T-cell (primary cell): Measurements from ENCODE around the gene KRT77. TPM values are rescaled to one million over a fixed set of nuclear protein-coding genes. Genes with fewer than 3 reads are reported as not detected.

Experiments
- ATAC-seq, 4 experiments: fragments of 200-7000 bp in 3 of 4; fragments of 150-1000 bp in 1 of 4; cut with Tn5 transposase; replicated peaks in 1 of 4; 1 replicate in 3 of 4; 2 replicates in 1 of 4; pipeline ENCODE4 v1.10.0; 2021; ENCODE audit warnings: moderate library complexity in 3 of 4, mild to moderate bottlenecking in 2 of 4, moderate number of reproducible peaks in 1 of 4
- CTCF ChIA-PET, 2 donors: fragments of 300-600 bp; sonication (Branson Sonifier 250); formaldehyde crosslinking; loops; one replicate each; lab custom pipeline; 2022; ENCODE audit warnings: antibody characterized with exemption in 2 of 2; lab: Charles Lee
- POLR2A ChIA-PET, 2 donors: fragments of 300-600 bp; sonication (Branson Sonifier 250); formaldehyde crosslinking; loops; one replicate each; lab custom pipeline; 2022; ENCODE audit warnings: antibody characterized with exemption in 2 of 2; lab: Charles Lee
- DNase-seq, 35 experiments: peaks; one replicate each; pipeline versions ENCODE4 v3.0.0 to v3.0.0-alpha.2; 2013 to 2023
- H3K27ac ChIP-seq: one replicate; pipeline ENCODE4 v1.5.1; 2013; ENCODE audit warnings: low read length
- H3K27me3 ChIP-seq, 2 experiments: replicated peaks in 1 of 2; 1 replicate in 1 of 2; 2 replicates in 1 of 2; pipeline versions ENCODE4 v1.6.1 to v1.7.0; 2013; ENCODE audit warnings: low read length in 1 of 2, mixed read lengths in 1 of 2; ENCODE audit not compliant: control insufficient read depth in 2 of 2, insufficient read depth in 2 of 2; ENCODE audit errors: extremely low read depth in 1 of 2
- H3K36me3 ChIP-seq, 2 donors: 1 replicate in 1 of 2; 2 replicates in 1 of 2; pipeline versions ENCODE4 v1.6.1 to v1.7.0; 2013; ENCODE audit warnings: low read length in 1 of 2; ENCODE audit not compliant: control insufficient read depth in 2 of 2, insufficient read depth in 1 of 2; ENCODE audit errors: extremely low read depth in 1 of 2
- H3K4me1 ChIP-seq, 2 experiments: 1 replicate in 1 of 2; 2 replicates in 1 of 2; pipeline versions ENCODE4 v1.6.1 to v1.7.0; 2013; ENCODE audit warnings: low read length in 2 of 2, mixed read lengths in 1 of 2; ENCODE audit not compliant: insufficient read depth in 2 of 2, control insufficient read depth in 1 of 2; ENCODE audit errors: extremely low read depth in 1 of 2
- H3K4me3 ChIP-seq, 2 donors: 1 replicate in 1 of 2; 2 replicates in 1 of 2; pipeline versions ENCODE4 v1.5.1 to v1.7.0; 2013; ENCODE audit warnings: mild to moderate bottlenecking in 2 of 2, low read length in 1 of 2, moderate library complexity in 1 of 2; ENCODE audit not compliant: control insufficient read depth in 1 of 2; ENCODE audit errors: extremely low read depth in 1 of 2
- H3K9me3 ChIP-seq: 2 replicates; pipeline ENCODE4 v1.7.0; 2013
- H3K27ac Mint-ChIP-seq, 2 donors: one replicate each; pipeline ENCODE4 v1.8.0; 2020 to 2021; ENCODE audit warnings: mild to moderate bottlenecking in 2 of 2, mixed read lengths in 2 of 2
- H3K27me3 Mint-ChIP-seq, 2 donors: one replicate each; pipeline ENCODE4 v1.8.0; 2021 to 2022; ENCODE audit warnings: mixed read lengths in 2 of 2
- H3K36me3 Mint-ChIP-seq: one replicate; pipeline ENCODE4 v1.8.0; 2021; ENCODE audit warnings: mixed read lengths
- H3K4me1 Mint-ChIP-seq, 3 donors: one replicate each; pipeline ENCODE4 v1.8.0; 2020 to 2022; ENCODE audit warnings: mixed read lengths in 3 of 3, mild to moderate bottlenecking in 1 of 3
- H3K4me3 Mint-ChIP-seq, 3 donors: one replicate each; pipeline ENCODE4 v1.8.0; 2020 to 2022; ENCODE audit warnings: mild to moderate bottlenecking in 3 of 3, mixed read lengths in 3 of 3, moderate library complexity in 3 of 3
- H3K9me3 Mint-ChIP-seq, 3 donors: one replicate each; pipeline ENCODE4 v1.8.0; 2020 to 2022; ENCODE audit warnings: mixed read lengths in 3 of 3
- WGBS: methylation state at CpG from one replicate; pipeline ENCODE4 v1.1.5; 2013; ENCODE audit warnings: missing lambda C conversion rate; ENCODE audit not compliant: insufficient coverage; 5-methylcytosine and 5-hydroxymethylcytosine counted together
- total RNA-seq, 35 experiments: library from RNA in 6 of 35; stranded (reverse) in 6 of 35; fragments of 120-200 nt in 1 of 35; gene quantifications; one replicate each; pipeline versions ENCODE4 v1.2.1 to v1.2.4 and lab custom pipeline; 2013 to 2026

The KRT77 gene
- total RNA-seq, 5 donors from 2014 or later (not counting 1 experiment from before 2014, with no cell fraction given), result not detected

DNA sequence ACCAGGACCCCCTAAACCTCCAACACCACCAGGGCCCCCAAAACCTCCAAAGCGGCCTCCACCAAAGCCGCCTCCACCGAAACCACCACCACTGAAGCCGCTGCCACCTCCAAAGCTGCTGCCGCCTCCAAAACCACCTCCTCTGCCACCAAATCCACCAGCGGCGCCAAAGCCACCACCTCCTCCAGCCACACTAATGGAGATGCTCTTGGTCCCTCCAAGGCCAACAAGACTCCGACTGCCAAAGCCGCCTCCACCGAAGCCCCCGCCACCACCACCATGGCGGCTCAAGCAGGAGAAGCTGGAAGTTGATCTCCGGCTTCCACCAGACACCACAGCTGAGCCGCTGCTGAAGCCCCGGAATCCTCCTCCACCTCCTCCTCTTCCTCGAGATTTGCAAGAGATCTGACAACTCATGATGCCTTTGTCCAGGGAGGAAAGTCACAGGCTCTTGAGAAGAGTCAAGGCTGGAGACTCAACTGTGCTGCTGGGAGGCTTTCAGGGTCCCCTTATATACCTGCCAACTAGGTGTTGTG lies 51.5 kb downstream of the KRT77 start, which contains the start of gene KRT2:
KRT2 (minus strand) TSS at position 486 of the 536 bp plus-strand sequence; CDS start at position 417, 69 bp downstream.
- peaks cover 26 to 32% of the 10 kb centered on the region in 2 experiments for H3K4me1 ChIP-seq
- no peak within 1 kb of the TSS for H3K4me3 ChIP-seq
- peaks cover 0 to 18% of the 10 kb centered on the region in 2 experiments for H3K27me3 ChIP-seq
- DNase-seq (no peak), ATAC-seq (no peak)
- Mint-ChIP-seq H3K4me1 (peaks cover 45 to 50% (median 48%) of the 10 kb centered on the region in 3 donors), H3K27ac (no peak within 1 kb of the TSS), H3K4me3 (no peak within 1 kb of the TSS), H3K9me3 (peaks cover 0 to 4% (median 0%) of the 10 kb centered on the region in 3 donors), H3K27me3 (peaks cover 0 to 9% of the 10 kb centered on the region in 2 donors), H3K36me3 (no peaks in the 10 kb centered on the region)
- 95% methylated on average over 13 of the region's 16 CpGs for WGBS
- H3K9me3 ChIP-seq, result no peaks in the 10 kb centered on the region
- ChIA-PET CTCF (no interaction called here), POLR2A (no interaction called here)
- no peak within 1 kb of the TSS for H3K27ac ChIP-seq
- H3K36me3 ChIP-seq, result no peaks in the 10 kb centered on the region

DNA sequence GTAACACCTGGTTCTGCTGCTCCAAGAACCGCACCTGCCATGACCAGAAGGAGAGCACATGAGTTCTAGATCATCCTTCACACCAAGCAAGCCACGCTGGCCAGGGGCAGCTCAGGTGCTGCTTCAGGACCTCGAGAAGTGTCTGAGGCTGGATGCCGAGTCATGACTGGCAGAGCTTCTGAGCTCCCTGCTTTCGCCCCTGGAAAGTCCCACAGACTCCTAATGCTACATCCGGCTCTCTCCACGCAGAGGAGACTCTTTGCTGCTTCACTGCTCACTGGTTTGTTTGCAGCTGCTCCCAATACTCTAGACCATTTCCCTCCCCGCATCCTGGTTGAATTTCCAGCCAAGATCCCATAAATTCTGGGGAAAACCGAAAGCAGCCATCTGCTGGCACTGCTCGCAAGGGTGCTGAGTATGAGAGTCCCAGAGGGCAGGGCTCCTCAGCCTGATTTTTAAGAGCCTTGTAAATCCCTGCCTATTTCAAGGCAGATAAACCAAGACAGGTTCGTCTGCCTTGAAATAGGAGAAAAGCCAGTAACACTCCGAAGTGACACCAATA lies 52.7 kb downstream of the KRT77 start:
- 84% methylated on average over 9 of the region's 12 CpGs for WGBS
- H3K27ac Mint-ChIP-seq, result no peak overlapping the region
- peaks cover 0 to 4% (median 0%) of the 10 kb centered on the region in 3 donors for H3K9me3 Mint-ChIP-seq
- ATAC-seq, result no peak
- peak overlapping the region in 1 of 3 donors; percentile 42 for H3K4me3 Mint-ChIP-seq
- H3K4me3 ChIP-seq, result no peak overlapping the region
- peaks cover 0 to 14% of the 10 kb centered on the region in 2 experiments for H3K27me3 ChIP-seq
- POLR2A ChIA-PET, result no interaction called here
- no peaks in the 10 kb centered on the region for H3K36me3 Mint-ChIP-seq
- peaks cover 38 to 44% of the 10 kb centered on the region in 2 experiments for H3K4me1 ChIP-seq
- no peak for DNase-seq
- no peak overlapping the region for H3K27ac ChIP-seq
- peaks cover 52 to 55% (median 53%) of the 10 kb centered on the region in 3 donors for H3K4me1 Mint-ChIP-seq
- peaks cover 0 to 2% of the 10 kb centered on the region in 2 donors for H3K27me3 Mint-ChIP-seq
- H3K36me3 ChIP-seq, result no peaks in the 10 kb centered on the region
- no peaks in the 10 kb centered on the region for H3K9me3 ChIP-seq
- CTCF ChIA-PET, result no interaction called here

- 57% methylated on average over 6 of the region's 6 CpGs for WGBS
- H3K27me3 Mint-ChIP-seq, result no peaks in the 10 kb centered on the region
- peak overlapping the region in 1 of 3 donors; percentile 1 for H3K4me3 Mint-ChIP-seq
- H3K36me3 Mint-ChIP-seq, result peaks cover 4% of the 10 kb centered on the region
- peaks cover 3 to 5% (median 4%) of the 10 kb centered on the region in 3 donors for H3K9me3 Mint-ChIP-seq
- Histone ChIP-seq H3K27me3 (peaks cover 0 to 8% of the 10 kb centered on the region in 2 experiments), H3K4me1 (peaks cover 53 to 54% of the 10 kb centered on the region in 2 experiments), H3K27ac (no peak overlapping the region), H3K4me3 (no peak overlapping the region), H3K9me3 (no peaks in the 10 kb centered on the region), H3K36me3 (no peaks in the 10 kb centered on the region)
- POLR2A ChIA-PET, result no interaction called here
- no peak for ATAC-seq
- H3K4me1 Mint-ChIP-seq, result peaks cover 62 to 66% (median 65%) of the 10 kb centered on the region in 3 donors
- peak overlapping the region; percentile 68 to 71 for H3K27ac Mint-ChIP-seq
- CTCF ChIA-PET, result interaction anchor here in 1 of 2 donors (0.7 kb wide), 1 partner anchor 12 kb away, joined by 3 read pairs; no protein-coding TSS in a partner anchor
- no peak for DNase-seq
Measured at GRCh38 chr12:52649066-52649465, 54.3 kb downstream of the KRT77 start.

- Mint-ChIP-seq H3K9me3 (peaks cover 3 to 5% (median 4%) of the 10 kb centered on the region in 3 donors), H3K27me3 (no peaks in the 10 kb centered on the region), H3K4me1 (peaks cover 72 to 73% (median 72%) of the 10 kb centered on the region in 3 donors), H3K27ac (peak overlapping the region; percentile 98 to 100), H3K4me3 (peak overlapping the region in 1 of 3 donors; percentile 74), H3K36me3 (peaks cover 4% of the 10 kb centered on the region)
- DNase-seq (no peak), ATAC-seq (no peak)
- Histone ChIP-seq H3K9me3 (no peaks in the 10 kb centered on the region), H3K4me1 (peaks cover 63% of the 10 kb centered on the region in 2 experiments), H3K27me3 (peaks cover 0 to 8% of the 10 kb centered on the region in 2 experiments), H3K4me3 (no peak overlapping the region), H3K27ac (no peak overlapping the region), H3K36me3 (no peaks in the 10 kb centered on the region)
- CTCF ChIA-PET, result interaction anchor here in 1 of 2 donors (1.0 to 1.1 kb wide), 2 partner anchors 62 to 222 kb away, joined by 3 to 4 read pairs; no protein-coding TSS in a partner anchor
- no CpG with 5 or more reads among the region's 8 CpGs for WGBS
- POLR2A ChIA-PET, result no interaction called here
Measured at GRCh38 chr12:52648012-52648550, 55.2 kb downstream of the KRT77 start.

DNA sequence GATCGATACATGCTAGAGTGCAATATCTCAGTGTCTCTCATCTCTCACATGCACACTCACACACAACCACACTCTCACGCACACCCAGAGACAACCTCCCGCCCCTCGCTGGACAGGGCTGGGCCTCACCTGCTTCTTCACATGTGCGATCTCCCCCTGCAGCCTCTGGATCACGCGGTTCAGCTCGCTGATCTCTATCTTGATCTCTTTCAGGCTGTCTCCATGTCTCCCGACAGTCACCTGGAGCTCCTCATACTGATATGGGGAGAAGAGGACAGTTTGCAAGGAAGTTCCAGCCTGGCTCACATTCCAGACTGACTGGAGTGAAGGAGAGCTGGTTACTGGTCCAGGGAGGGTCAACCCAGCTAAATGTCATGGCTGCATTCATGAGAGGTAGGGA lies 55.7 kb downstream of the KRT77 start:
- DNase-seq (no peak), ATAC-seq (no peak)
- peaks cover 77% of the 10 kb centered on the region in 3 donors for H3K4me1 Mint-ChIP-seq
- H3K27ac ChIP-seq, result no peak overlapping the region
- peak overlapping the region in 1 of 3 donors; percentile 74 for H3K4me3 Mint-ChIP-seq
- H3K4me3 ChIP-seq, result no peak overlapping the region
- CTCF ChIA-PET, result interaction anchor here (0.5 to 1.1 kb wide), 3 partner anchors 59 to 223 kb away, joined by 3 to 4 read pairs (median 3); no protein-coding TSS in a partner anchor
- H3K9me3 Mint-ChIP-seq, result peaks cover 3 to 5% (median 4%) of the 10 kb centered on the region in 3 donors
- WGBS, result 87% methylated on average over 9 of the region's 9 CpGs
- POLR2A ChIA-PET, result no interaction called here
- peaks cover 66 to 67% of the 10 kb centered on the region in 2 experiments for H3K4me1 ChIP-seq
- no peaks in the 10 kb centered on the region for H3K36me3 ChIP-seq
- H3K36me3 Mint-ChIP-seq, result peaks cover 4% of the 10 kb centered on the region
- H3K27me3 ChIP-seq, result peaks cover 0 to 8% of the 10 kb centered on the region in 2 experiments
- H3K9me3 ChIP-seq, result no peaks in the 10 kb centered on the region
- H3K27ac Mint-ChIP-seq, result peak overlapping the region; percentile 98 to 100
- H3K27me3 Mint-ChIP-seq, result no peaks in the 10 kb centered on the region

GRCh38 chr12:52646613-52647012 lies 56.7 kb downstream of the KRT77 start:
- Mint-ChIP-seq H3K9me3 (peaks cover 3 to 5% (median 4%) of the 10 kb centered on the region in 3 donors), H3K4me1 (peaks cover 87% of the 10 kb centered on the region in 3 donors), H3K27me3 (no peaks in the 10 kb centered on the region), H3K27ac (peak overlapping the region; percentile 98 to 100), H3K4me3 (peak overlapping the region in 1 of 3 donors; percentile 74), H3K36me3 (peaks cover 4% of the 10 kb centered on the region)
- POLR2A ChIA-PET, result no interaction called here
- Histone ChIP-seq H3K27ac (peak overlapping the region; percentile 96), H3K4me1 (peaks cover 75 to 76% of the 10 kb centered on the region in 2 experiments), H3K9me3 (no peaks in the 10 kb centered on the region), H3K27me3 (peaks cover 0 to 5% of the 10 kb centered on the region in 2 experiments), H3K4me3 (no peak overlapping the region), H3K36me3 (no peaks in the 10 kb centered on the region)
- ATAC-seq, result no peak
- WGBS, result 91% methylated on average over 12 of the region's 12 CpGs
- CTCF ChIA-PET, result no interaction called here
- no peak for DNase-seq
